ENCODE data around the gene GRXCR2.

GRXCR2 gene

DNA sequence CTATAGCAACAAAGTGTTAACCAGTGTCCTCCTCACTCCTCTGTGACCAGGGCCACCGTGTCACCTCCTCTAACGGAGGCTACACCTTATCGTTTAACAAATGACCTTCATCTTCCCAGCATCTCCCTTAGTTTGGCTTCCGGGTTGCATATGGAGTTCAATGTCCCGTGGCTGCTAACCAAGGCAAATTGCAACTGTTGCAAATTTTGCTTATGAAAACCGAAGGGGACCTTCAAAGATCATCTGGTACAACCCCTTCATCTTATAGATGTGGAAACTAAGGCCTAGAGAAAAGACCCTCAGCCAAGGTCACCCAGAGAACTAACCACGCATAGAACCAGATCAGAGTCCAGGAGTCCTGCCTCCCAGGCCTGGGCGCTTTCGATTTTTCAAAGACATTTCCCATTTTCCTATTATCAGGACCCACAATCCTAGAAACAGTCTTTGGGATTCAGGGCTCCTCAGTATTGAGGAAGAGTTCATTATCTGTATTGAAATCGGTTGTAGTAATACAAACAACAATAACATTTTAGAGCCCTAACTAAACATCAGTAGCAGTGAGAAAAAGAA, 39.1 kb downstream of the GRXCR2 start:
- no peak for DNase-seq (ENCODE audit: low read depth)
- H3K4me3 ChIP-seq (replicated peaks; ENCODE audit: low read depth, low read length), result no peak overlapping the region
- TF ChIP-seq, protein P1, sequence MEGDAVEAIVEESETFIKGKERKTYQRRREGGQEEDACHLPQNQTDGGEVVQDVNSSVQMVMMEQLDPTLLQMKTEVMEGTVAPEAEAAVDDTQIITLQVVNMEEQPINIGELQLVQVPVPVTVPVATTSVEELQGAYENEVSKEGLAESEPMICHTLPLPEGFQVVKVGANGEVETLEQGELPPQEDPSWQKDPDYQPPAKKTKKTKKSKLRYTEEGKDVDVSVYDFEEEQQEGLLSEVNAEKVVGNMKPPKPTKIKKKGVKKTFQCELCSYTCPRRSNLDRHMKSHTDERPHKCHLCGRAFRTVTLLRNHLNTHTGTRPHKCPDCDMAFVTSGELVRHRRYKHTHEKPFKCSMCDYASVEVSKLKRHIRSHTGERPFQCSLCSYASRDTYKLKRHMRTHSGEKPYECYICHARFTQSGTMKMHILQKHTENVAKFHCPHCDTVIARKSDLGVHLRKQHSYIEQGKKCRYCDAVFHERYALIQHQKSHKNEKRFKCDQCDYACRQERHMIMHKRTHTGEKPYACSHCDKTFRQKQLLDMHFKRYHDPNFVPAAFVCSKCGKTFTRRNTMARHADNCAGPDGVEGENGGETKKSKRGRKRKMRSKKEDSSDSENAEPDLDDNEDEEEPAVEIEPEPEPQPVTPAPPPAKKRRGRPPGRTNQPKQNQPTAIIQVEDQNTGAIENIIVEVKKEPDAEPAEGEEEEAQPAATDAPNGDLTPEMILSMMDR (IDR thresholded peaks at IDR 0.05; ENCODE audit: low read length, missing control alignments), result no peak

DNA sequence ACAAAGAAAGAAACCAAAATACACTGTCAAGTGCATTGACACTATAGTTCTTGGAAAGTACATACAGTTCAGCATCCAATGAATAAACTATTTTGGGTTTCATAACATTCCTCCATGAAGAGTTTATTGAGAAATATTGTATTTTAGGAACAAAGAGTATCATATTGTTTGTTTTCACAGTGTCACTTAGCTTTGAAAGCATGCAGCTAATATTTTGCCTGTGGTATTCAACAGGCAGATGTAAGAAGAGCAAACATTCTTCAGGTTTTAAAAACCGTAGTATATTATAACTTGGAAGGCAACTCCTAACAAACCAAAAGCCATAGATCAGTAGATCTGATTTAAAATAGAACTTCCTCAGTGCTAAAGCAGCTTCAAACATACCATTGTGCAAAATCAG, 42.2 kb downstream of the GRXCR2 start:
- DNase-seq (ENCODE audit: low read depth), result peak; percentile 60
- TF ChIP-seq, protein P1 (IDR thresholded peaks at IDR 0.05; ENCODE audit: low read length, missing control alignments), result no peak
- no peak overlapping the region for H3K4me3 ChIP-seq (replicated peaks; ENCODE audit: low read depth, low read length)

DNA sequence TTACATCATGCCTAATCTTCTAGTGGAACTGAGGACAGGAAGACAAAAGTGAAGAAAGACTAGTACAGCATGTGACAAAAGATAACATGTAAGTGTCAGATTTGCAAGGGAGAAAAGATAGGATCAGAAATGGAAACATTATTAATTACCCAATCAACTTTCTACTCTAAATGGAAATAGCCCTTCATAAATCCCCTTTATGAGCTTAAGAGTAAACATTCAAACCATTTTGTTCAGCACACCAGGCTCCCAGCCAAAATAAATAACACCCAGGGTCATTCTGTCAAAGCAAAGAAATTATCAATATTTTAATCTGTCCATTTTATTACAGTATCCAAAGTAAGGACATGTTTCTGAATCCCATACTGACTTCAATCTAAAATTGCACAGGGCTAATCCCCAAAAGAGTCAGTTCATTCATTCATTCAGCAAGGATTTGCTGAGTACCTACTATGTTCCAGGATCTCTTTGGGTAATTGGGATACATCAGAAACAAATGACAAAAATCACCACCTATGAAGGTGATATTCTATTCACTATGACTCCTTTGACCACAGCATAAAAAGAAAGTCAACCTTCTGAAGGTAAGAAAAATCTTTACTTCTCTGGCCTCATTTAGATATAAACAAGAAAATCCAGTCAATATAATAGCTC, 43.0 kb downstream of the GRXCR2 start:
- peak; percentile 14 for DNase-seq (ENCODE audit: low read depth)
- TF ChIP-seq, protein P1 (IDR thresholded peaks at IDR 0.05; ENCODE audit: low read length, missing control alignments), result no peak
- H3K4me3 ChIP-seq (replicated peaks; ENCODE audit: low read depth, low read length), result no peak overlapping the region

DNA sequence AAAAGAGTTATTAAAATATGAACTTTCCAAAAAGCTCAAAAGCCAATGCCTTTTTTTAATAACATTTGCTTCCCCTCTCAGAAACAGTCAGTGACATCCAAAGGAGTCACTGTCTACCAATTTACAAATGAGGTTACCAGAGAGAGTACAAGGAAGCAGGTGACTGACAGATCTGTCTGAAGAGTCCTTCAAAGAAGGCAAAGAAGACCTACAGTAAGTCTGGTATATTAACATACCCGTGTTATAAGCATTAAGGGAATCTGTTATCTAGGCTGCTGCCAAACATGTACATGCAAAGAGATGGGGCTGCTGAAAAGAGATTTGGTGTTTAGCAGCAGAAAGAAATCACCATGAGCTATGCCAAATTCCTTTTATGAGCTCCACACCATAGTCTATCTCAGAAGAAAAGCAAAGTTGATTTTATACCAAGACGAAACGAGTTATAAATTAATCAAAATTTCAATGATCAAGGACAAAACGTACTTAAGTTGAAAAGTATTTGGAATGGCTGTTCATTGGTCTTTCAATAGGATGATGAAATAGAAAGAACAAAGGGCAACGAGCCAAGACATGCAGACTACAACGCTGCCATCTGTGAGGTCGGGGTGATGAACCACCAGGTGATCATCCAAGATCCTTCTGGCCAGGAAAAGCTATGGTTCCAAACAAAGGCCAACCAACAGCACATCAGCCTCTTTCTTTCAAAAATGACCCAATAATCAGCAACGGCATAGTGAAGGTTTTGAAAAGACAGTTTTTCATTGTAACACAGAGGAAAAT, 45.7 kb downstream of the GRXCR2 start:
- DNase-seq (ENCODE audit: low read depth), result no peak
- TF ChIP-seq, protein P1 (IDR thresholded peaks at IDR 0.05; ENCODE audit: low read length, missing control alignments), result no peak
- no peak overlapping the region for H3K4me3 ChIP-seq (replicated peaks; ENCODE audit: low read depth, low read length)

DNA sequence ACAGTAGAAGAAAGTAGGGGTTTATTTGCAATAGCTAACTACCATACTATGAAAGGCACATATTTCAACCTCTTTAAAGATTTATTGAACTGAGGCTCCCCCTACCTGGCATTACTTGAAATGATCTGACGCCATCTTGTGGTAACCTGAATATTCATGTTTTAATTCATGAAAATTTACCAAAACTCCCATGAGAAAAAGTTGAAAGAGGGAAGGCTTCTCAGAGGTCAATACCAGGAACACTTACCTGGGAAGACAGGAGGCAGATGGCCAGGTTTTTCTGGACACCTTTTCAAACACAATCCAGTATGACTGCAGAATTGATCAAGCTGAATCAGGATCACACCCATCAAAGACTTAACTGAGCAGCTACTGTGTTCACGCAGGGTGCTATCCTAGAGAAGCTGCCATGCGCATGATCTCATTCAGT, 47.0 kb downstream of the GRXCR2 start:
- peak; percentile 79 for DNase-seq (ENCODE audit: low read depth)
- TF ChIP-seq, protein P1 (IDR thresholded peaks at IDR 0.05; ENCODE audit: low read length, missing control alignments), result peak; percentile 84
- no peak overlapping the region for H3K4me3 ChIP-seq (replicated peaks; ENCODE audit: low read depth, low read length)

DNA sequence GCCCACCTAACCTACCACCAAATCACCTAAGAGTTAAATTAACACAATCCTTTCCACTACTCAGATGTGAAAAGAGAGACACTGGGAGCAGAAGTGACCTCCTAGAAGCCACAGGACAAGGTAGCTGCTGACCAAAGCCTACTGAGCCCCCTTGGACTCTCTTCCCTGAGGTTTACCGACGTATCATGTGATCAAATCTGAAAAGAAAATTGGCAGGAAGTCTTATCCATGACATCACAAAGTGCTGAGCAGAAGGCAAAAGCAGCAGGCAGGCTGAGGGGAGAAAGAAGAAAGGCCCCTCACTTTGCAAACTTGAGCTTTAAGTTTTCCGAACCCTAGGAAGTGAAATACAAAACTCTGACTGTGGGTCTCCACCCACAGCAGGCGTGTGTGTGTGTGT, 48.8 kb downstream of the GRXCR2 start:
- peak; percentile 28 for DNase-seq (ENCODE audit: low read depth)
- no peak overlapping the region for H3K4me3 ChIP-seq (replicated peaks; ENCODE audit: low read depth, low read length)
- TF ChIP-seq, protein P1 (IDR thresholded peaks at IDR 0.05; ENCODE audit: low read length, missing control alignments), result no peak
